Ecto neural progenitor cell (in vitro differentiated cells): Measurements from ENCODE around the gene AGA.
A peak's percentile ranks its signal among the peaks of the same experiment; 100 is the strongest.

Experiments
- DNase-seq: peaks from one replicate; pipeline ENCODE4 v3.0.0-alpha.2; 2018; ENCODE audit warnings: low spot score

AGA gene

GRCh38 chr4:177441803-177442622, at the start of gene AGA:
Gene AGA, minus strand, starts transcription at chr4:177442437. Its CDS starts 62 bp downstream, at chr4:177442375.
- peak; percentile 94 for DNase-seq

- no peak for DNase-seq
Measured at GRCh38 chr4:177492022-177492421, 49.8 kb upstream of the AGA start.

GRCh38 chr4:177490769-177491168, 48.5 kb upstream of the AGA start:
- DNase-seq = no peak

DNA sequence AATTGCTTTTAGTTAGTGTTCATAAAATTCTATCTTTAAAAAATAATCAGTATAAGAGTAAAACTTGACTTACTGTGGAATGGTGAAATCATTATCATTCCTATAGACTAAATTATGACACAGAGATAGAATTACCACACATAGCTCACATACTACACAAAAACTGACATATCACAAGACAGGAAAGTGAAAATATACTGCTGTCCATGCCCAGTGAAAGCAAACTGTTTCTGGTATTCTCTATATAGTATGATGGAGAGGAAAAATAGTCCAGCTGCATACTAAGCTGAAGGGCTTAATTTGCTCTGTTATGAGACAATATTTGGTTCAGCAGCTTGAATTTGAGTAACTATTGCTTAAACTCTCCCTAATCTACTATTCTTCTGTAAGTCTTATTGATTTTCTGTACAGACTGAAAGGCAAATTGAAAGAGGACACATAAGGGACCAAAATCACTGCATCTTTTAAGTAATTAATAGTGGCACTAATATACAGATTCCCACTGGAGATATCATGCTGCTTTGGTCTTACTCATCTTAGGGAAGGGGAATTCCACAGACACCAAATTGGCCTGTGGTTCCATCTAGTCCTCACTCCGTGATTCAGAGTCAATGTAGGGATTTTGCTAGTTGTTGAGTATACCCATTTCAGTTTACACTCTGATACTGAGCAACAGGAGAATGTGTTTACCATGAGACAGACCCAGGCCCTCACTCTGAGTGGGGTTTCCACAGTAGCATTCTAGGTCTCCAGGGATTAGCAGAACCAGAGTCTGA, 47.4 kb upstream of the AGA start:
- DNase-seq = no peak

DNA sequence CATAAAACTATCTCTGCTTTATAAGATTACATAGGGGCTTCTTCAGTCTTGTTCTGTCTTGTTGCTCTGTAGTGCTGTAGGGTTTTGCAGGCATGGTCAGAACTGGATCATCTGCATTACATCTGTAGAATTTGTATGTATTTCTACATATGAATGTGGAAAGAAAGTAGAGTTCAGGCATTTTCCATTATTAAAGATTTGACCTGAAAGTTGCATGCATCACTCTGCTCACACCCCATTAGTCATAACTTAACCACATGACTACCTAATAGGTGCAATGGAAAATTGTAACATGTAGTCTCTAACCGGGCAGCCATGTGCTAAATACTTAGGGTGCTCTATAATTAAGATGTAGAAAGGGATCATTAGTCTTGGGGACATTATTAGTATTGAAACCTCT, 45.7 kb upstream of the AGA start:
- DNase-seq = no peak

DNA sequence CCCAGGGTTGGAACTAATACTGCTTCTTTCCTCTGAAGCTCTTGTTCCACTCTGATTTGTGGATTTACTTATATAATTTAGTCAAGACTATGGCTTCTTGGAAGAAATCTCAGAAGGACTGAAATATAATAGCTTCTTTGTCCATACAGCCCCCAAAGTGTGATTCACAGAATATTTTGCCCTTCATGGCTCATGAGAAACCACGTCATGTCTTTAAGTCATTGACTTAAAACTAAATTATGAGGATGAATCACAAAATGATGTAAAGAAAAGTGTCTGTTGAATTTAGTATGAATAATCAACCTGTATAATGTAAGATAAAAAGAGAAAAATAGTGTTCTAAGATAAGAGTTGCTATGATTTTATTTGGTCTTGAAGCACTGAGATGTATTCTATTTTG, 43.3 kb upstream of the AGA start:
- DNase-seq = no peak

DNA sequence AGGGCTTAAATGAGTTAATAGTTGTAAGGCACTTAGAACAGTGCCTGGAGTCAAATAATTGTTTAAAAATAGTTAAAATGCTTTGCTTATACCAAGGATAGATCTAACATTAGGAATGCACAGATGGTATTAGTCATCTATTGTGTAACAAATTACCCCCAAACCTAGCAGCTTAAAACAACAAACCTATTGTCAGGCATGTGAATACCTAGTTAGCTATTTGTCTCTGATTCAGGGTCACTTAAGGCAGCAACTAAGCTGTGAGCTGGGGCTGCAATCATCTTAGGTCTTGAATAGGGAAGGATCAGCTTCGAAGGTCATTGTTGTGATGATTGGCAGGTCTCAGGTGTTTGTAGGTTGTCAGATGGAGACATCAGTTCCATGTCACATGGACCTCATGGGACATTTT, 42.4 kb upstream of the AGA start:
- no peak for DNase-seq

DNA sequence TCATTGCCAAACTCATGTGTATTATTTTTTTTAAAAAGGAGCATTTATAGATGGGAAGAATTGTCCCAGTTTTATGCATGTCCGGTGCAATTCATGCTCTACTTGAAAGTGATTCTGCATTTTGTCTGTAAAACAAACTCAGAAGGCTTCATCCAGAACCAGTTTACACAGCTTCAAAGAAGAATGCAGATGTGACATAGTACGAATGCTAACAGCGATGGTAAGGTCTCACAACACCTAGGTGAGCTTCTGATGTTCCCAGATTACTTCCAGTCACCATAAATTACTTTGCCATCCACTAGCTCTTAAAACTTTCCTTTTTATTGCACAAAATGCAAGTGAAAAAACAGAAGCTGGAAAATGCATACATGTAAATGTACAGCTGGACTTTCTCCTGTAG, 41.5 kb upstream of the AGA start:
- no peak for DNase-seq

- DNase-seq = no peak
Measured at GRCh38 chr4:177483271-177483670, 41.0 kb upstream of the AGA start.

- no peak for DNase-seq
Measured at GRCh38 chr4:177482367-177482766, 40.1 kb upstream of the AGA start.

GRCh38 chr4:177480795-177481194, 38.6 kb upstream of the AGA start:
- DNase-seq = no peak

GRCh38 chr4:177479063-177479462, 36.8 kb upstream of the AGA start:
- DNase-seq = no peak

GRCh38 chr4:177478496-177478895, 36.3 kb upstream of the AGA start:
- DNase-seq = no peak

DNA sequence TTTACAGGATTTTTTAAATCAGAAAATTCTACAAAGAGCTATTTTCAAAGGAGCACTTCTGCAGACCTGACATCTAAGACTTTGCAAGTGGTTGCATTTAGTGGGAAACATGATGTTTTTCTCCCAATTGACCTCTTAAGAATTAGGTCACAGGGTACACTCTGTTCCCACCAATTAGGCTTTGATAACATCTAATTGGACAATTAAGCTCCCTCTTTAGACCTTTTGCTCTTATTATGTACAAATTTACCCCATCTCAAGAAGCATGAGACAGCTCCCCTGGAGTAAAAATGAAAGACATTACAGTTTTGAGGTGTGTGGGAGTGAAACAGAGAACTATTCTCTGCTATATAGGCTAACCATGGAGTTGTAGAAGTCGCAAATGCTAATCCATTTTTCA, 31.8 kb upstream of the AGA start:
- DNase-seq = no peak

- DNase-seq = no peak
Measured at GRCh38 chr4:177464026-177464425, 21.8 kb upstream of the AGA start.

DNA sequence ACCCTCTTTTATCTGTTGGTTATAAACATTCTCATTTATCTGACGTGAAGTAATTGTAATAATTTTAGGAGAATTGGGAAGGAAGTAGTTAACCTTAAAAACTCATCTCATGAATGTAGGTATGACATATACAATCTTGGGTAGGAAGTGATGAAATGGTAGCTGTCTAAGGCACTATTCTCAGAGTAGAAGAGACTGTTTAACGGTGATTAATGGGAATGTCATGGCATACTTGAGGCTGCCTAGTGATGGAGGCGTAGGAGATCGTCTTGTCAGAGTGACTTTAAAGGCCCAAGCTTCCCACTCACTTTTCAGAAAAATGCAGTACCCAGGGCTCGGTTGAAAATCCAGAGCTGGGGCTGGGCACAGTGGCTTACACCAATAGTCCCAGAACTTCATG, 19.4 kb upstream of the AGA start:
- no peak for DNase-seq

DNA sequence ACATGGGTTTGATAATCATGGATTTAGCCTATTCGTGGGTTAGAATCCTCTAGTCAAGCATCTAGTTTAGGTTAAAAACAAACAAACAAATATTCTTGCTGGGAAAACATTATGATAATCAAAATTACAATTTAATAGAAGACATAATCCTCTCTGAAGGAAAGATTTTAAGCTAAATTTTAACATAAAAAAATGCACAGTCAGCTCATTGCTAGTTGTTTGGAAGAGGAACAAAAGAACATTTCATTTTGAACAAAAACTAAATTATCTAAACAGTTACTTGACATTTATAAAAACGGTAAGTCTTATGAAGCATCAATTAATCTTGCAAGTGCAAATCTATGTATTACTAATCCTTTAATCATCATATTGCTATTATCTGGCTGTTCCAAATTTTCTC, 18.2 kb upstream of the AGA start:
- no peak for DNase-seq

GRCh38 chr4:177455561-177455970, 13.3 kb upstream of the AGA start:
- DNase-seq = no peak

GRCh38 chr4:177453116-177453515, 10.9 kb upstream of the AGA start:
- no peak for DNase-seq

- no peak for DNase-seq
Measured at GRCh38 chr4:177451108-177451500, 8.9 kb upstream of the AGA start.

DNA sequence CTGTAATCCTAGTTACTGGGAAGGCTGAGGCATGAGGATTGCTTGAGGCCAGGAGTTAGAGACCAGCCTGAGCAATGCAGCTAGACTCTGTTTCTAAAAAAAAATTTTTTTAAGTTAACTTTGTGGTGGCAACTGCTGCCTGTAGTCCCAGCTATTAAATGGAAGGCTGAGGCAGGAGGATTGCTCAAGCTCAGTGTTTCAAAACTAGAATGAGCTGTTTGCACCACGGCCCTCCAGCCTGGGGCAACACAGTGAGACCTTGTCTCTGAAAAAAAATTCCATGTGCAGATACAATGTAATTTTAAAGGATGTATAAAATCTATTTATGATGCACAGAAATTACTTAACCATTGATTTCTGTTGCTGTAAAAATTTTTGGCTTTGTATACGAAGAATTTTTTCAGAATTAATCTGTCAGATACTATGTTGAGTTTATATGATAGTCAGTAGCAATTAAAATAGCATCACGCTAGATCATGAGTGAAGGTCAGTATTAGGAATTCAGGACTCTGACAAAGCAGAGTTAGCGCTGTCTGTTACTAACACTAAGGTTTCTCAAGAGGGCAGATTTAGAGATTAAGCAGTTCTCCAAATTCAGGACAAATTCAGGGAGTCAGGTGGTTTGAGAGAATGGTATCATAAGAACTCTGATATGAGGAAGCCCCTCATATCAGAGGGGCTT, 8.3 kb upstream of the AGA start:
- DNase-seq = no peak

DNA sequence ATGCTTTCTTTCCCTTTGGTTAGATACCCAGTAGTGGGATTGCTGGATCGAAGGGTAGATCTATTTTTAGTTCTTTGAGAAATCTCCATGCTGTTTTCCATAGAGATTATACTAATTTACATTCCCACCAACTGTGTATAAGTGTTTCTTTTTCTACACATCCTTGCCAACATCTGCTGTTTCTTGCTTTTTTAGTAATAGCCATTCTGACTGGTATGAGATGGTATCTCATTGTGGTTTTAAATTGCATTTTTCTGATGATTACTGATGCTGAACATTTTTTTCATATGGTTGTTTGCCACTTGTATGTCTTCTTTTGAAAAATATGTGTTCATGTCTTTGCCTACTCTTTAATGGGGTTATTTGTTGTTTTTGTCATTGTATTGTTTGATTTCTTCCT, 6.6 kb upstream of the AGA start:
- DNase-seq = no peak

DNA sequence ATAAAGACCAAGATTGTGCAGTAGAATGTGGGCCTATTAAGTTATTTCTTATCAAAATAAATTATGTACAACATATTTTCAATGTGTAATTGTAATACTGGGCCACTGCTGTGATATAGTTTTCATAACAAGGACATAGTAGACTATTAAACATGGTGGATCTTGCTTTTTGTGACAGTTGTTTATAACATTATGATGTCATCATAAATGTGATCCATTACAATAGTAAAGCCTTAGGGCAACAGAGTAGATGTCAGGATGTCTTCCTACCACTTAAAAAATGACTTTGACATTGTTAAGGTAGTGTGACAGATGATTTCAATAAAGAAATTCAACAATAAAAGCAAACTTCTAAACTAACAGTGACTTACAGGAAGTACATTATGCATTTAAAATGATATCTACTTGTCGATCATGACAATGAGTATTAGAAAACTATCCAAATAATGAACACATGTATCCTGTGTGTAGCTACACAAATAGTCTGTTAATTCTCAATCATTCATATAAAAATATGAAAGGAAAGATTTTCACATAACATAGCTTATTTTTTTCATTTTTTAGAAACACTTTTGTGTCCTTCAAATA, 5.3 kb upstream of the AGA start:
- DNase-seq = no peak
